SU-DHL-6 (cell line): Measurements from ENCODE around the gene DACH2.

Source experiments
- EZH2phosphoT487 ChIP-seq: fragments of 200-600 bp; sonication (generic), shearing (Covaris generic); conservative IDR thresholded peaks from 2 replicates; pipeline ENCODE4 v1.6.1; 2018; ENCODE audit warnings: mild to moderate bottlenecking, antibody characterized with exemption, low read length, moderate library complexity, mixed read lengths
- TF ChIP-seq, protein P1 (sequence below): fragments of 200-600 bp; sonication (generic); IDR thresholded peaks from one replicate; pipeline ENCODE4 v1.5.1; 2017; ENCODE audit warnings: antibody characterized with exemption, mild to moderate bottlenecking, low read length, moderate library complexity; ENCODE audit not compliant: insufficient read depth, poor library complexity, severe bottlenecking

- TF ChIP-seq, protein P1, sequence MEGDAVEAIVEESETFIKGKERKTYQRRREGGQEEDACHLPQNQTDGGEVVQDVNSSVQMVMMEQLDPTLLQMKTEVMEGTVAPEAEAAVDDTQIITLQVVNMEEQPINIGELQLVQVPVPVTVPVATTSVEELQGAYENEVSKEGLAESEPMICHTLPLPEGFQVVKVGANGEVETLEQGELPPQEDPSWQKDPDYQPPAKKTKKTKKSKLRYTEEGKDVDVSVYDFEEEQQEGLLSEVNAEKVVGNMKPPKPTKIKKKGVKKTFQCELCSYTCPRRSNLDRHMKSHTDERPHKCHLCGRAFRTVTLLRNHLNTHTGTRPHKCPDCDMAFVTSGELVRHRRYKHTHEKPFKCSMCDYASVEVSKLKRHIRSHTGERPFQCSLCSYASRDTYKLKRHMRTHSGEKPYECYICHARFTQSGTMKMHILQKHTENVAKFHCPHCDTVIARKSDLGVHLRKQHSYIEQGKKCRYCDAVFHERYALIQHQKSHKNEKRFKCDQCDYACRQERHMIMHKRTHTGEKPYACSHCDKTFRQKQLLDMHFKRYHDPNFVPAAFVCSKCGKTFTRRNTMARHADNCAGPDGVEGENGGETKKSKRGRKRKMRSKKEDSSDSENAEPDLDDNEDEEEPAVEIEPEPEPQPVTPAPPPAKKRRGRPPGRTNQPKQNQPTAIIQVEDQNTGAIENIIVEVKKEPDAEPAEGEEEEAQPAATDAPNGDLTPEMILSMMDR: no peak
- TF ChIP-seq EZH2phosphoT487: no peak
Measured at GRCh38 chrX:86809651-86810050, 661.4 kb downstream of the DACH2 start.
